Upper lobe of right lung (tissue), 1 donor: Measurements from ENCODE around the gene TIMMDC1. TPM values are rescaled to one million over a fixed set of nuclear protein-coding genes. Genes with fewer than 3 reads are reported as not detected.
"Not testable (repeated sequence)": the region's sequence is repeated elsewhere in the genome, so short reads cannot be mapped to it uniquely, and the experiment has no call there.

Experiments
- ATAC-seq: fragments of 200-7000 bp; cut with Tn5 transposase; one replicate; pipeline ENCODE4 v1.9.1; 2020; ENCODE audit warnings: mild to moderate bottlenecking, moderate library complexity
- DNase-seq: peaks from one replicate; pipeline ENCODE4 v3.0.0-alpha.2; 2020
- H3K27ac ChIP-seq: fragments of 200-600 bp; one replicate; pipeline ENCODE4 v1.8.0; 2022
- H3K27me3 ChIP-seq: fragments of 200-600 bp; one replicate; pipeline ENCODE4 v1.8.0; 2022; ENCODE audit warnings: mild to moderate bottlenecking
- H3K36me3 ChIP-seq: fragments of 200-600 bp; one replicate; pipeline ENCODE4 v1.8.0; 2022
- H3K4me1 ChIP-seq: fragments of 200-600 bp; one replicate; pipeline ENCODE4 v1.8.0; 2022
- H3K4me3 ChIP-seq: fragments of 200-600 bp; one replicate; pipeline ENCODE4 v1.8.0; 2022; ENCODE audit warnings: mild to moderate bottlenecking
- H3K9me3 ChIP-seq: fragments of 200-600 bp; one replicate; pipeline ENCODE4 v1.8.0; 2022
- CTCF ChIP-seq: fragments of 200-600 bp; IDR thresholded peaks from one replicate; pipeline ENCODE4 v1.8.0; 2022; ENCODE audit warnings: antibody characterized with exemption
- intact Hi-C: fragments of 100-400 bp; cut with DNase I; formaldehyde crosslinking; loops from one replicate; pipeline ENCODE4 v1.11.0; 2022
- total RNA-seq: library from RNA; stranded (reverse); fragmentation: NEBNext Ultra II Directional; extraction: Animal tissue kit (Norgen Biotek cat#: 25700); gene quantifications from one replicate; pipeline ENCODE4 v1.2.1, GENCODE V29; 2021
- donor health status: DM: no; HTN: yes; CAD: no; lungs with severe emphysema.

Gene TIMMDC1
- total RNA-seq, 1 donor from 2014 or later: 94.1 TPM

- Histone ChIP-seq H3K27me3 (no peaks in the 10 kb centered on the region), H3K4me1 (no peaks in the 10 kb centered on the region), H3K27ac (no peak overlapping the region), H3K9me3 (no peaks in the 10 kb centered on the region), H3K36me3 (no peaks in the 10 kb centered on the region), H3K4me3 (no peak overlapping the region)
- peak; percentile 79 for ATAC-seq
- DNase-seq: no peak
- intact Hi-C loops: no loop called here
- no peak for TF ChIP-seq CTCF
Observed at GRCh38 chr3:119562307-119562961, 64.1 kb downstream of the TIMMDC1 start.

GRCh38 chr3:119563334-119563733 is 65.0 kb downstream of the TIMMDC1 start:
- DNase-seq, H3K27me3 ChIP-seq, H3K4me3 ChIP-seq, H3K36me3 ChIP-seq, H3K27ac ChIP-seq, H3K4me1 ChIP-seq, H3K9me3 ChIP-seq, intact Hi-C loops, ATAC-seq: not testable (repeated sequence)

GRCh38 chr3:119569156-119569555 is 70.8 kb downstream of the TIMMDC1 start:
- H3K27me3 ChIP-seq: no peaks in the 10 kb centered on the region
- no peak for TF ChIP-seq CTCF
- no peak overlapping the region for H3K27ac ChIP-seq
- H3K4me1 ChIP-seq: no peaks in the 10 kb centered on the region
- intact Hi-C loops: no loop called here
- H3K4me3 ChIP-seq: no peak overlapping the region
- H3K36me3 ChIP-seq: no peaks in the 10 kb centered on the region
- no peak for DNase-seq
- H3K9me3 ChIP-seq: no peaks in the 10 kb centered on the region
- ATAC-seq: peak; percentile 67

GRCh38 chr3:119570229-119570628 is 71.9 kb downstream of the TIMMDC1 start:
- peak; percentile 95 for ATAC-seq
- Histone ChIP-seq H3K4me3 (no peak overlapping the region), H3K27me3 (no peaks in the 10 kb centered on the region), H3K36me3 (no peaks in the 10 kb centered on the region), H3K9me3 (no peaks in the 10 kb centered on the region), H3K4me1 (no peaks in the 10 kb centered on the region), H3K27ac (peak overlapping the region; percentile 70)
- no peak for TF ChIP-seq CTCF
- intact Hi-C loops: no loop called here
- DNase-seq: no peak

- Histone ChIP-seq H3K4me3 (no peak overlapping the region), H3K4me1 (no peaks in the 10 kb centered on the region), H3K36me3 (no peaks in the 10 kb centered on the region), H3K27me3 (no peaks in the 10 kb centered on the region), H3K9me3 (no peaks in the 10 kb centered on the region), H3K27ac (peak overlapping the region; percentile 70)
- no peak for TF ChIP-seq CTCF
- ATAC-seq: no peak
- intact Hi-C loops: no loop called here
- DNase-seq: no peak
Observed at GRCh38 chr3:119571230-119571629, 72.9 kb downstream of the TIMMDC1 start.

- intact Hi-C loops: no loop called here
- Histone ChIP-seq H3K4me1 (no peaks in the 10 kb centered on the region), H3K9me3 (no peaks in the 10 kb centered on the region), H3K36me3 (no peaks in the 10 kb centered on the region), H3K27ac (peak overlapping the region; percentile 70), H3K4me3 (no peak overlapping the region), H3K27me3 (no peaks in the 10 kb centered on the region)
- ATAC-seq (peak; percentile 47), DNase-seq (no peak)
- no peak for TF ChIP-seq CTCF
Observed at GRCh38 chr3:119571688-119572087, 73.3 kb downstream of the TIMMDC1 start.

Other genes starting within 250 kb of the TIMMDC1 start
- 117 TPM for gene ARHGAP31, start 204.2 kb upstream of the TIMMDC1 start, total RNA-seq
- gene TMEM39A, start 34.9 kb upstream of the TIMMDC1 start, total RNA-seq: 48.2 TPM
- gene POGLUT1, start 29.6 kb upstream of the TIMMDC1 start, total RNA-seq: 16.7 TPM
- 7.9 TPM for gene CD80, start 61.1 kb downstream of the TIMMDC1 start, total RNA-seq
- 26.5 TPM for gene ADPRH, start 80.9 kb downstream of the TIMMDC1 start, total RNA-seq
- 37.6 TPM for gene PLA1A, start 99.3 kb downstream of the TIMMDC1 start, total RNA-seq
- gene POPDC2, start 162.0 kb downstream of the TIMMDC1 start, total RNA-seq: 2.7 TPM
- 48.9 TPM for gene COX17, start 178.9 kb downstream of the TIMMDC1 start, total RNA-seq
- 3.7 TPM for gene CFAP91, start 204.5 kb downstream of the TIMMDC1 start, total RNA-seq